ENCODE results near the gene THEM4. TPM values are rescaled to one million over a fixed set of nuclear protein-coding genes. Genes with fewer than 3 reads are reported as not detected.

The THEM4 gene
- total RNA-seq, 4 donors from 2014 or later = 28.5 to 32.5 (median 31.3) TPM

DNA sequence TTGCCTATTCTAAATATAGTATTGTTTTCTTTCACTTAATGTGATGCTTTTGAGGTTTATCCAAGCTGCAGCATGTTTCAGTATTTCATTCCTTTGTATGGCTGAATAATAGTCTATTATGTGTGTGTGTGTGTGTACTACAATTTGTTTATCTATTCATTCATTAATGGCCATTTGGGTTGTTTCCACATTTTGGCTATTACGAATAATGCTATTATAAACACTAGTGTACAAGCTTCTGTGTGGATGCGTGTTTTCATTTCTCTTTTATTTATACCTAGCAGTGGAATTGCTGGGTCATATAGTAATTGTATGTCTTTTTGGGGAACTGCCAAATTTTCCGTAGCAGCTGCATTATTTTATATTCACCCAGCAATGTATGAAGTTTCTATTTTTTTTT, 40.8 kb downstream of the THEM4 start:
- Histone ChIP-seq H3K27ac (no peak overlapping the region), H3K36me3 (no peaks in the 10 kb centered on the region), H3K4me1 (no peaks in the 10 kb centered on the region), H3K27me3 (no peaks in the 10 kb centered on the region), H3K4me3 (replicated peaks in 1 of 3) (no peak overlapping the region), H3K9me3 (no peaks in the 10 kb centered on the region)
- TF ChIP-seq, protein P1, sequence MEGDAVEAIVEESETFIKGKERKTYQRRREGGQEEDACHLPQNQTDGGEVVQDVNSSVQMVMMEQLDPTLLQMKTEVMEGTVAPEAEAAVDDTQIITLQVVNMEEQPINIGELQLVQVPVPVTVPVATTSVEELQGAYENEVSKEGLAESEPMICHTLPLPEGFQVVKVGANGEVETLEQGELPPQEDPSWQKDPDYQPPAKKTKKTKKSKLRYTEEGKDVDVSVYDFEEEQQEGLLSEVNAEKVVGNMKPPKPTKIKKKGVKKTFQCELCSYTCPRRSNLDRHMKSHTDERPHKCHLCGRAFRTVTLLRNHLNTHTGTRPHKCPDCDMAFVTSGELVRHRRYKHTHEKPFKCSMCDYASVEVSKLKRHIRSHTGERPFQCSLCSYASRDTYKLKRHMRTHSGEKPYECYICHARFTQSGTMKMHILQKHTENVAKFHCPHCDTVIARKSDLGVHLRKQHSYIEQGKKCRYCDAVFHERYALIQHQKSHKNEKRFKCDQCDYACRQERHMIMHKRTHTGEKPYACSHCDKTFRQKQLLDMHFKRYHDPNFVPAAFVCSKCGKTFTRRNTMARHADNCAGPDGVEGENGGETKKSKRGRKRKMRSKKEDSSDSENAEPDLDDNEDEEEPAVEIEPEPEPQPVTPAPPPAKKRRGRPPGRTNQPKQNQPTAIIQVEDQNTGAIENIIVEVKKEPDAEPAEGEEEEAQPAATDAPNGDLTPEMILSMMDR (IDR thresholded peaks at IDR 0.05) = no peak
- no peak for TF ChIP-seq POLR2A (IDR thresholded peaks at IDR 0.05)
- 60 to 69% methylated on average over 3 of the region's 3 CpGs for WGBS, 2 donors
- intact Hi-C loops (cut with DNase I) = no loop called here
- DNase-seq = no peak

DNA sequence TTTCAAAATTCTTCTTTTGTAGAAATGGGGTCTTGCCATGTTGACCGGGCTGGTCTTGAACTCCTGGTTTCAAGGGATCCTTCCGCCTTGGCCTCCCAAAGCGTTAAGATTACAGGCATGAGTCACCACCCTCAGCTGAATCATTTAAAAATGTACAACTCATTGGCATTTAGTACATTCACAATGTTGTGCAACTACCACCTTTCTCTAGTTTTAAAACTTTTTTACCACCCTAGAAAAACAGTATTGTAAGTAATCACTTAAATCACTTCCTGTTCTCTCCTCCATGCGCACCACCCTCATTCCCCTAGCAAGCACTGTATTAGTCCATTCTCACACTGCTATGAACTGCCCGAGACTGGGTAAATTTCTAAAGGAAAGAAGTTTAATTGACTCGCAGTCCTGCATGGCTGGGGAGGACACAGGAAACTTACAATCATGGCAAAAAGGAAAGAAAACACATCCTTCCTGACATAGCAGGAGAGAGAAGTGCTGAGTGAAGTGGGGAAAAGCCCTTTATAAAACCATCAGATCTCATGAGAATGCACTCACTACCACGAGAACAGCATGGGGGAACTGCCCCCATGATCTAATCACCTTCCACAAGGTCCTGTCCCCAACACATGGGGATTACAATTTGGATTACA, 41.4 kb downstream of the THEM4 start:
- no peak for TF ChIP-seq POLR2A (IDR thresholded peaks at IDR 0.05)
- TF ChIP-seq, protein P1 (IDR thresholded peaks at IDR 0.05) = no peak
- intact Hi-C loops (cut with DNase I) = no loop called here
- H3K4me3 ChIP-seq (replicated peaks in 1 of 3) = no peak overlapping the region
- no peaks in the 10 kb centered on the region for H3K9me3 ChIP-seq
- H3K27me3 ChIP-seq = no peaks in the 10 kb centered on the region
- H3K36me3 ChIP-seq = no peaks in the 10 kb centered on the region
- no peaks in the 10 kb centered on the region for H3K4me1 ChIP-seq
- H3K27ac ChIP-seq = no peak overlapping the region
- no peak for DNase-seq
- 72 to 75% methylated on average over 7 of the region's 7 CpGs for WGBS, 2 donors

- WGBS, 2 donors = 74 to 89% methylated on average over 2 of the region's 2 CpGs
- H3K4me3 ChIP-seq (replicated peaks in 1 of 3) = no peak overlapping the region
- no peak for TF ChIP-seq POLR2A (IDR thresholded peaks at IDR 0.05)
- TF ChIP-seq, protein P1 (IDR thresholded peaks at IDR 0.05) = no peak
- H3K4me1 ChIP-seq = no peaks in the 10 kb centered on the region
- H3K27me3 ChIP-seq = no peaks in the 10 kb centered on the region
- H3K9me3 ChIP-seq = no peaks in the 10 kb centered on the region
- intact Hi-C loops (cut with DNase I) = no loop called here
- no peak overlapping the region for H3K27ac ChIP-seq
- DNase-seq = no peak
- no peaks in the 10 kb centered on the region for H3K36me3 ChIP-seq
Measured at GRCh38 chr1:151867321-151867720, 42.0 kb downstream of the THEM4 start.

DNA sequence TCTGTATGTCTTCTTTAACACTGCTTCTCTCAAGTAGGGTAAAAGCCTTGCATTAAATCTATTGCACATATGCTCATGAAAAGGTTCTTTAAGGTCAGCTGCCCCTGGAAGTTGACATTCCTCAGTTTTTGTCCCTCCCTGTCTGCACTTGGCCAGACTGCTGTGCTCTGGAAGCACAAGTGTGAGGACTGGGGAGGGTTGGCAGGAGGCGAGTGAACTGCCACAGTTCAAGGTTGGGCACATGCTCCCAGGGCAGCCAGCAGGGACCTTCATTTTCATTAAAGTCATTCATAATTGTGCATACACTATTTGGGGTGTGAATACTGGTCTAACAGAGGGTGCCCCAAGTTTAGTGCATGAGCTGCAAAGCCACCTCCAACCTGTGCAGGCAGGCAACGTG, 44.9 kb downstream of the THEM4 start:
- 33 to 40% methylated on average over 2 of the region's 2 CpGs for WGBS, 2 donors
- TF ChIP-seq, protein P1 (IDR thresholded peaks at IDR 0.05) = no peak
- TF ChIP-seq POLR2A (IDR thresholded peaks at IDR 0.05) = no peak
- no peak for DNase-seq
- Histone ChIP-seq H3K4me3 (replicated peaks in 1 of 3) (no peak overlapping the region), H3K9me3 (no peaks in the 10 kb centered on the region), H3K27me3 (no peaks in the 10 kb centered on the region), H3K36me3 (no peaks in the 10 kb centered on the region), H3K27ac (no peak overlapping the region), H3K4me1 (no peaks in the 10 kb centered on the region)
- intact Hi-C loops (cut with DNase I) = no loop called here

GRCh38 chr1:151862604-151863003, 46.7 kb downstream of the THEM4 start:
- no peak for DNase-seq

More at GRCh38 chr1:151862604-151863003, 46.7 kb downstream of the THEM4 start:
- intact Hi-C loops (cut with DNase I) = no loop called here
- TF ChIP-seq, protein P1 (IDR thresholded peaks at IDR 0.05) = no peak
- TF ChIP-seq POLR2A (IDR thresholded peaks at IDR 0.05) = no peak
- H3K4me1 ChIP-seq = no peaks in the 10 kb centered on the region
- H3K27ac ChIP-seq = no peak overlapping the region
- H3K9me3 ChIP-seq = no peaks in the 10 kb centered on the region
- H3K27me3 ChIP-seq = no peaks in the 10 kb centered on the region
- H3K36me3 ChIP-seq = no peaks in the 10 kb centered on the region
- H3K4me3 ChIP-seq (replicated peaks in 1 of 3) = no peak overlapping the region
